ENCODE measurements around the gene ZDHHC3.
A peak's percentile ranks its signal among the peaks of the same experiment; 100 is the strongest.

Gene ZDHHC3

GRCh38 chr3:44976002-44976815 is at the start of gene ZDHHC3, which contains the start of gene EXOSC7:
Gene ZDHHC3 (minus strand): TSS chr3:44976174. CDS start chr3:44959436, 16,738 bp downstream.
Gene EXOSC7 (plus strand): TSS chr3:44976244. CDS start chr3:44976278, 34 bp downstream.
- DNase-seq (ENCODE audit: low read depth in 1 of 2, low spot score in 1 of 2), result peak; percentile 72 to 81

GRCh38 chr3:45024542-45025255 is 48.7 kb upstream of the ZDHHC3 start:
- no peak for DNase-seq (ENCODE audit: low read depth in 1 of 2, low spot score in 1 of 2)

- DNase-seq (ENCODE audit: low read depth in 1 of 2, low spot score in 1 of 2), result no peak
Observed at GRCh38 chr3:45023675-45024074, 47.7 kb upstream of the ZDHHC3 start.

GRCh38 chr3:45021524-45022297 is 45.7 kb upstream of the ZDHHC3 start:
- no peak for DNase-seq (ENCODE audit: low read depth in 1 of 2, low spot score in 1 of 2)

GRCh38 chr3:45020534-45020933 is 44.6 kb upstream of the ZDHHC3 start:
- no peak for DNase-seq (ENCODE audit: low read depth in 1 of 2, low spot score in 1 of 2)

- no peak for DNase-seq (ENCODE audit: low read depth in 1 of 2, low spot score in 1 of 2)
Observed at GRCh38 chr3:45017821-45018220, 41.8 kb upstream of the ZDHHC3 start.

- DNase-seq (ENCODE audit: low read depth in 1 of 2, low spot score in 1 of 2), result no peak
Observed at GRCh38 chr3:45016916-45017315, 40.9 kb upstream of the ZDHHC3 start.

- no peak for DNase-seq (ENCODE audit: low read depth in 1 of 2, low spot score in 1 of 2)
Observed at GRCh38 chr3:45012577-45012976, 36.6 kb upstream of the ZDHHC3 start.

GRCh38 chr3:45011756-45012508 is 36.0 kb upstream of the ZDHHC3 start:
- DNase-seq (ENCODE audit: low read depth in 1 of 2, low spot score in 1 of 2), result no peak

GRCh38 chr3:45010811-45011333 is 34.9 kb upstream of the ZDHHC3 start:
- no peak for DNase-seq (ENCODE audit: low read depth in 1 of 2, low spot score in 1 of 2)

GRCh38 chr3:45009868-45010267 is 33.9 kb upstream of the ZDHHC3 start:
- no peak for DNase-seq (ENCODE audit: low read depth in 1 of 2, low spot score in 1 of 2)

GRCh38 chr3:45008117-45008516 is 32.1 kb upstream of the ZDHHC3 start:
- DNase-seq (ENCODE audit: low read depth in 1 of 2, low spot score in 1 of 2), result no peak

- no peak for DNase-seq (ENCODE audit: low read depth in 1 of 2, low spot score in 1 of 2)
Observed at GRCh38 chr3:45007091-45007490, 31.1 kb upstream of the ZDHHC3 start.

- no peak for DNase-seq (ENCODE audit: low read depth in 1 of 2, low spot score in 1 of 2)
Observed at GRCh38 chr3:45003859-45004258, 27.9 kb upstream of the ZDHHC3 start.

- no peak for DNase-seq (ENCODE audit: low read depth in 1 of 2, low spot score in 1 of 2)
Observed at GRCh38 chr3:45003406-45003805, 27.4 kb upstream of the ZDHHC3 start.

- DNase-seq (ENCODE audit: low read depth in 1 of 2, low spot score in 1 of 2), result no peak
Observed at GRCh38 chr3:45002720-45003119, 26.7 kb upstream of the ZDHHC3 start.

- DNase-seq (ENCODE audit: low read depth in 1 of 2, low spot score in 1 of 2), result no peak
Observed at GRCh38 chr3:45002139-45002660, 26.2 kb upstream of the ZDHHC3 start.

GRCh38 chr3:45001738-45002137 is 25.8 kb upstream of the ZDHHC3 start:
- no peak for DNase-seq (ENCODE audit: low read depth in 1 of 2, low spot score in 1 of 2)

GRCh38 chr3:45000823-45001222 is 24.8 kb upstream of the ZDHHC3 start:
- DNase-seq (ENCODE audit: low read depth in 1 of 2, low spot score in 1 of 2), result no peak

GRCh38 chr3:44999782-45000181 is 23.8 kb upstream of the ZDHHC3 start:
- no peak for DNase-seq (ENCODE audit: low read depth in 1 of 2, low spot score in 1 of 2)

Measured in stimulated activated CD4-positive, alpha-beta T cell treated with anti-CD3 and anti-CD28 coated beads, Interleukin-15, amount 100 ng/mL, for 1 hour (primary cell).